ENCODE results near the gene INTS14.

DNA sequence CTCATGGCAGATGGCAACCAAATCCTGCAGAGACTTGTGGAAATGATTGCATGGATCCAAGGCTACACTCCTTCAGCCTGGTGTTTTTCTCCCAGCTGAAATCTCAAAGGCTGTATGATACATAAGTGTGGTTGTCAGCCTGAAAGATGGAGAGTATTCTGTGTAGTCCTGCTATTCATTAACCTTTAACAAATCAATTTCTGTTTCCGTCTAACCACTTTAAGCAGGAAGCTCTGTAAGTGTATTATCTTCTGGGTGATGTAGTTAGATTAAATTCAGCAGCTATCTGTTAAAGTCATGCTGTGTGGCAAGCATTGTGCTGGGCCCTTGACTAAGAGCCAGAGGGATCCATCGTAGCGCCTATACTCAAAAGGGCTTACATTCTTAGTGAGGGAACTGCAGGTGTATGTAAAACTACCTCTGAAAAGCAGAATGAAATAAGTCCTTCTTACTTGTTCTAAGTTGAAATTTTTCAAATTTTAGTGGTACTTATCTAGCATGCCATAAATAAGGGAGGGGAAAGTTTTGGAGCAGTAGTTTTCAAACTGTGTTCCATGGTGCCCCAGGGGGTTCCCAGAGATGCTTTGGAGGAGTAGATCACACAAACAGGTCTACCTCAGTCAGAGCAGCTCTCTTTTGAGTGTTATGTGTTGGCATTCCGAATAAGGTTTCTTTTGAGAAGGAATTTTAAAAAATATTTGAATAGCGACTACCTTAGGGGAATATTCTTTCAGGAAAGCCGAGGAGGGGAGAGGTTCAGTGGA lies 51.8 kb downstream of the INTS14 start:
- TF ChIP-seq, protein P1, sequence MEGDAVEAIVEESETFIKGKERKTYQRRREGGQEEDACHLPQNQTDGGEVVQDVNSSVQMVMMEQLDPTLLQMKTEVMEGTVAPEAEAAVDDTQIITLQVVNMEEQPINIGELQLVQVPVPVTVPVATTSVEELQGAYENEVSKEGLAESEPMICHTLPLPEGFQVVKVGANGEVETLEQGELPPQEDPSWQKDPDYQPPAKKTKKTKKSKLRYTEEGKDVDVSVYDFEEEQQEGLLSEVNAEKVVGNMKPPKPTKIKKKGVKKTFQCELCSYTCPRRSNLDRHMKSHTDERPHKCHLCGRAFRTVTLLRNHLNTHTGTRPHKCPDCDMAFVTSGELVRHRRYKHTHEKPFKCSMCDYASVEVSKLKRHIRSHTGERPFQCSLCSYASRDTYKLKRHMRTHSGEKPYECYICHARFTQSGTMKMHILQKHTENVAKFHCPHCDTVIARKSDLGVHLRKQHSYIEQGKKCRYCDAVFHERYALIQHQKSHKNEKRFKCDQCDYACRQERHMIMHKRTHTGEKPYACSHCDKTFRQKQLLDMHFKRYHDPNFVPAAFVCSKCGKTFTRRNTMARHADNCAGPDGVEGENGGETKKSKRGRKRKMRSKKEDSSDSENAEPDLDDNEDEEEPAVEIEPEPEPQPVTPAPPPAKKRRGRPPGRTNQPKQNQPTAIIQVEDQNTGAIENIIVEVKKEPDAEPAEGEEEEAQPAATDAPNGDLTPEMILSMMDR (IDR thresholded peaks at IDR 0.05; ENCODE audit: low read length), result no peak
- TF ChIP-seq EZH2 (optimal IDR thresholded peaks at IDR 0.05; ENCODE audit: low read depth, low read length), result no peak
- TF ChIP-seq EZH2phosphoT487 (IDR thresholded peaks at IDR 0.05; ENCODE audit: low read length), result no peak
